ENCODE measurements around the gene DENND5B.
A peak's percentile ranks its signal among the peaks of the same experiment; 100 is the strongest.

The DENND5B gene

GRCh38 chr12:31363416-31363809 is 227.5 kb downstream of the DENND5B start:
- no peaks in the 10 kb centered on the region for H3K9me3 ChIP-seq (ENCODE audit: control insufficient read depth in 5 of 5, low read length in 5 of 5)
- no peak overlapping the region for H3K27ac ChIP-seq (ENCODE audit: low read depth, low read length)
- no peak overlapping the region for H3K9ac ChIP-seq (ENCODE audit: low read length in 5 of 5)
- no peak overlapping the region for H3K4me3 ChIP-seq (ENCODE audit: low read depth in 1 of 5, low read length in 5 of 5)
- H3K36me3 ChIP-seq (ENCODE audit: control insufficient read depth in 5 of 5, insufficient read depth in 5 of 5, low read length in 5 of 5) = no peaks in the 10 kb centered on the region
- peaks cover 0 to 8% (median 0%) of the 10 kb centered on the region in 5 donors for H3K27me3 ChIP-seq (ENCODE audit: control insufficient read depth in 5 of 5, insufficient read depth in 4 of 5, low read length in 5 of 5)
- H3K4me1 ChIP-seq (ENCODE audit: control insufficient read depth in 5 of 5, insufficient read depth in 5 of 5, low read length in 5 of 5) = peaks cover 0 to 9% (median 0%) of the 10 kb centered on the region in 5 donors

- H3K27ac ChIP-seq (ENCODE audit: low read depth, low read length) = no peak overlapping the region
- no peaks in the 10 kb centered on the region for H3K36me3 ChIP-seq (ENCODE audit: control insufficient read depth in 5 of 5, insufficient read depth in 5 of 5, low read length in 5 of 5)
- no peaks in the 10 kb centered on the region for H3K9me3 ChIP-seq (ENCODE audit: control insufficient read depth in 5 of 5, low read length in 5 of 5)
- no peak overlapping the region for H3K4me3 ChIP-seq (ENCODE audit: low read depth in 1 of 5, low read length in 5 of 5)
- H3K27me3 ChIP-seq (ENCODE audit: control insufficient read depth in 5 of 5, insufficient read depth in 4 of 5, low read length in 5 of 5) = peaks cover 0 to 8% (median 0%) of the 10 kb centered on the region in 5 donors
- H3K4me1 ChIP-seq (ENCODE audit: control insufficient read depth in 5 of 5, insufficient read depth in 5 of 5, low read length in 5 of 5) = peaks cover 0 to 9% (median 0%) of the 10 kb centered on the region in 5 donors
- no peak overlapping the region for H3K9ac ChIP-seq (ENCODE audit: low read length in 5 of 5)
Observed at GRCh38 chr12:31362759-31363415, 228.0 kb downstream of the DENND5B start.

GRCh38 chr12:31362115-31362758 is 228.7 kb downstream of the DENND5B start:
- no peak overlapping the region for H3K27ac ChIP-seq (ENCODE audit: low read depth, low read length)

GRCh38 chr12:31361730-31362114 is 229.2 kb downstream of the DENND5B start:
- Histone ChIP-seq H3K27ac (ENCODE audit: low read depth, low read length) (no peak overlapping the region), H3K36me3 (ENCODE audit: control insufficient read depth in 5 of 5, insufficient read depth in 5 of 5, low read length in 5 of 5) (no peaks in the 10 kb centered on the region), H3K4me3 (ENCODE audit: low read depth in 1 of 5, low read length in 5 of 5) (no peak overlapping the region), H3K4me1 (ENCODE audit: control insufficient read depth in 5 of 5, insufficient read depth in 5 of 5, low read length in 5 of 5) (peaks cover 0 to 9% (median 0%) of the 10 kb centered on the region in 5 donors), H3K9ac (ENCODE audit: low read length in 5 of 5) (no peak overlapping the region), H3K9me3 (ENCODE audit: control insufficient read depth in 5 of 5, low read length in 5 of 5) (no peaks in the 10 kb centered on the region), H3K27me3 (ENCODE audit: control insufficient read depth in 5 of 5, insufficient read depth in 4 of 5, low read length in 5 of 5) (peaks cover 0 to 8% (median 0%) of the 10 kb centered on the region in 5 donors)

More at GRCh38 chr12:31362115-31362758, 228.7 kb downstream of the DENND5B start:
- H3K4me3 ChIP-seq (ENCODE audit: low read depth in 1 of 5, low read length in 5 of 5) = no peak overlapping the region
- H3K4me1 ChIP-seq (ENCODE audit: control insufficient read depth in 5 of 5, insufficient read depth in 5 of 5, low read length in 5 of 5) = peaks cover 0 to 9% (median 0%) of the 10 kb centered on the region in 5 donors
- H3K27me3 ChIP-seq (ENCODE audit: control insufficient read depth in 5 of 5, insufficient read depth in 4 of 5, low read length in 5 of 5) = peaks cover 0 to 8% (median 0%) of the 10 kb centered on the region in 5 donors
- no peaks in the 10 kb centered on the region for H3K9me3 ChIP-seq (ENCODE audit: control insufficient read depth in 5 of 5, low read length in 5 of 5)
- no peaks in the 10 kb centered on the region for H3K36me3 ChIP-seq (ENCODE audit: control insufficient read depth in 5 of 5, insufficient read depth in 5 of 5, low read length in 5 of 5)
- H3K9ac ChIP-seq (ENCODE audit: low read length in 5 of 5) = no peak overlapping the region

- H3K27me3 ChIP-seq (ENCODE audit: control insufficient read depth in 5 of 5, insufficient read depth in 4 of 5, low read length in 5 of 5) = no peaks in the 10 kb centered on the region
- H3K4me3 ChIP-seq (ENCODE audit: low read depth in 1 of 5, low read length in 5 of 5) = no peak overlapping the region
- H3K9ac ChIP-seq (ENCODE audit: low read length in 5 of 5) = no peak overlapping the region
- no peaks in the 10 kb centered on the region for H3K36me3 ChIP-seq (ENCODE audit: control insufficient read depth in 5 of 5, insufficient read depth in 5 of 5, low read length in 5 of 5)
- H3K9me3 ChIP-seq (ENCODE audit: control insufficient read depth in 5 of 5, low read length in 5 of 5) = no peaks in the 10 kb centered on the region
- peaks cover 0 to 4% (median 2%) of the 10 kb centered on the region in 5 donors for H3K4me1 ChIP-seq (ENCODE audit: control insufficient read depth in 5 of 5, insufficient read depth in 5 of 5, low read length in 5 of 5)
- H3K27ac ChIP-seq (ENCODE audit: low read depth, low read length) = no peak overlapping the region
Observed at GRCh38 chr12:31355747-31356107, 235.2 kb downstream of the DENND5B start.

- no peak overlapping the region for H3K27ac ChIP-seq (ENCODE audit: low read depth, low read length)
- no peak overlapping the region for H3K4me3 ChIP-seq (ENCODE audit: low read depth in 1 of 5, low read length in 5 of 5)
- H3K36me3 ChIP-seq (ENCODE audit: control insufficient read depth in 5 of 5, insufficient read depth in 5 of 5, low read length in 5 of 5) = no peaks in the 10 kb centered on the region
- H3K4me1 ChIP-seq (ENCODE audit: control insufficient read depth in 5 of 5, insufficient read depth in 5 of 5, low read length in 5 of 5) = peaks cover 0 to 4% (median 2%) of the 10 kb centered on the region in 5 donors
- no peaks in the 10 kb centered on the region for H3K27me3 ChIP-seq (ENCODE audit: control insufficient read depth in 5 of 5, insufficient read depth in 4 of 5, low read length in 5 of 5)
- H3K9me3 ChIP-seq (ENCODE audit: control insufficient read depth in 5 of 5, low read length in 5 of 5) = no peaks in the 10 kb centered on the region
- H3K9ac ChIP-seq (ENCODE audit: low read length in 5 of 5) = peak overlapping the region in 1 of 5 donors; percentile 35
Observed at GRCh38 chr12:31353750-31354708, 236.9 kb downstream of the DENND5B start.

- Histone ChIP-seq H3K36me3 (ENCODE audit: control insufficient read depth in 5 of 5, insufficient read depth in 5 of 5, low read length in 5 of 5) (no peaks in the 10 kb centered on the region), H3K27ac (ENCODE audit: low read depth, low read length) (no peak overlapping the region), H3K27me3 (ENCODE audit: control insufficient read depth in 5 of 5, insufficient read depth in 4 of 5, low read length in 5 of 5) (peaks cover 0 to 3% (median 0%) of the 10 kb centered on the region in 5 donors), H3K4me3 (ENCODE audit: low read depth in 1 of 5, low read length in 5 of 5) (no peak overlapping the region), H3K4me1 (ENCODE audit: control insufficient read depth in 5 of 5, insufficient read depth in 5 of 5, low read length in 5 of 5) (no peaks in the 10 kb centered on the region), H3K9ac (ENCODE audit: low read length in 5 of 5) (no peak overlapping the region), H3K9me3 (ENCODE audit: control insufficient read depth in 5 of 5, low read length in 5 of 5) (no peaks in the 10 kb centered on the region)
Observed at GRCh38 chr12:31346267-31346666, 244.7 kb downstream of the DENND5B start.

- Histone ChIP-seq H3K27me3 (ENCODE audit: control insufficient read depth in 5 of 5, insufficient read depth in 4 of 5, low read length in 5 of 5) (peaks cover 0 to 3% (median 0%) of the 10 kb centered on the region in 5 donors), H3K36me3 (ENCODE audit: control insufficient read depth in 5 of 5, insufficient read depth in 5 of 5, low read length in 5 of 5) (no peaks in the 10 kb centered on the region), H3K4me3 (ENCODE audit: low read depth in 1 of 5, low read length in 5 of 5) (no peak overlapping the region), H3K9me3 (ENCODE audit: control insufficient read depth in 5 of 5, low read length in 5 of 5) (no peaks in the 10 kb centered on the region), H3K4me1 (ENCODE audit: control insufficient read depth in 5 of 5, insufficient read depth in 5 of 5, low read length in 5 of 5) (no peaks in the 10 kb centered on the region), H3K27ac (ENCODE audit: low read depth, low read length) (no peak overlapping the region), H3K9ac (ENCODE audit: low read length in 5 of 5) (no peak overlapping the region)
Observed at GRCh38 chr12:31343139-31343538, 247.8 kb downstream of the DENND5B start.

- Histone ChIP-seq H3K36me3 (ENCODE audit: control insufficient read depth in 5 of 5, insufficient read depth in 5 of 5, low read length in 5 of 5) (no peaks in the 10 kb centered on the region), H3K4me3 (ENCODE audit: low read depth in 1 of 5, low read length in 5 of 5) (no peak overlapping the region), H3K27ac (ENCODE audit: low read depth, low read length) (no peak overlapping the region), H3K4me1 (ENCODE audit: control insufficient read depth in 5 of 5, insufficient read depth in 5 of 5, low read length in 5 of 5) (no peaks in the 10 kb centered on the region), H3K9ac (ENCODE audit: low read length in 5 of 5) (no peak overlapping the region), H3K27me3 (ENCODE audit: control insufficient read depth in 5 of 5, insufficient read depth in 4 of 5, low read length in 5 of 5) (peaks cover 0 to 3% (median 0%) of the 10 kb centered on the region in 5 donors), H3K9me3 (ENCODE audit: control insufficient read depth in 5 of 5, low read length in 5 of 5) (no peaks in the 10 kb centered on the region)
Observed at GRCh38 chr12:31342286-31342685, 248.7 kb downstream of the DENND5B start.

Data from subcutaneous abdominal adipose tissue (tissue), 5 donors.